ENCODE results near the gene C4orf17. TPM values are rescaled to one million over a fixed set of nuclear protein-coding genes. Genes with fewer than 3 reads are reported as not detected.

C4orf17 gene
- total RNA-seq, 1 donor from 2014 or later = not detected

GRCh38 chr4:99507762-99508161 is 3.1 kb upstream of the C4orf17 start:
- Histone ChIP-seq H3K4me1 (no peaks in the 10 kb centered on the region), H3K79me2 (ENCODE audit: low read depth) (no peaks in the 10 kb centered on the region), H3K27me3 (no peaks in the 10 kb centered on the region), H3K9ac (no peak overlapping the region), H2AFZ (replicated peaks) (no peak overlapping the region), H3K36me3 (no peaks in the 10 kb centered on the region), H3F3A (ENCODE audit: low read depth) (no peaks in the 10 kb centered on the region), H4K20me1 (ENCODE audit: low read depth) (no peaks in the 10 kb centered on the region), H3K9me3 (ENCODE audit: low read depth) (no peaks in the 10 kb centered on the region), H3K4me3 (no peak overlapping the region), H3K27ac (no peak overlapping the region), H3K4me2 (no peak overlapping the region)
- no peaks in the 10 kb centered on the region for H3K36me3 Mint-ChIP-seq
- H3K4me1 Mint-ChIP-seq = no peaks in the 10 kb centered on the region
- H3K27ac Mint-ChIP-seq = no peak overlapping the region
- H3K4me3 Mint-ChIP-seq = no peak overlapping the region
- peaks cover 2% of the 10 kb centered on the region for H3K9me3 Mint-ChIP-seq
- no peaks in the 10 kb centered on the region for H3K27me3 Mint-ChIP-seq (ENCODE audit: insufficient read depth, low read depth)
- TF ChIP-seq CTCF (IDR thresholded peaks at IDR 0.05) (no peak), EZH2phosphoT487 (IDR thresholded peaks at IDR 0.05) (no peak), EZH2 (IDR thresholded peaks at IDR 0.05) (no peak)
- no peak for DNase-seq (ENCODE audit: low spot score)

GRCh38 chr4:99518601-99519295 is 7.9 kb downstream of the C4orf17 start:
- Mint-ChIP-seq H3K4me1 (no peaks in the 10 kb centered on the region), H3K27me3 (ENCODE audit: insufficient read depth, low read depth) (peaks cover 3% of the 10 kb centered on the region), H3K4me3 (no peak overlapping the region), H3K36me3 (no peaks in the 10 kb centered on the region), H3K9me3 (no peaks in the 10 kb centered on the region), H3K27ac (no peak overlapping the region)
- H3K4me2 ChIP-seq = no peak overlapping the region
- no peaks in the 10 kb centered on the region for H4K20me1 ChIP-seq (ENCODE audit: low read depth)
- H2AFZ ChIP-seq (replicated peaks) = no peak overlapping the region
- no peaks in the 10 kb centered on the region for H3K4me1 ChIP-seq
- no peak for TF ChIP-seq EZH2phosphoT487 (IDR thresholded peaks at IDR 0.05)
- no peak for TF ChIP-seq CTCF (IDR thresholded peaks at IDR 0.05)
- no peak for TF ChIP-seq EZH2 (IDR thresholded peaks at IDR 0.05)
- no peaks in the 10 kb centered on the region for H3K36me3 ChIP-seq
- H3K27me3 ChIP-seq = no peaks in the 10 kb centered on the region
- no peak overlapping the region for H3K4me3 ChIP-seq
- H3K9ac ChIP-seq = no peak overlapping the region
- no peaks in the 10 kb centered on the region for H3K79me2 ChIP-seq (ENCODE audit: low read depth)
- no peaks in the 10 kb centered on the region for H3F3A ChIP-seq (ENCODE audit: low read depth)
- H3K27ac ChIP-seq = no peak overlapping the region
- DNase-seq (ENCODE audit: low spot score) = no peak
- no peaks in the 10 kb centered on the region for H3K9me3 ChIP-seq (ENCODE audit: low read depth)

DNA sequence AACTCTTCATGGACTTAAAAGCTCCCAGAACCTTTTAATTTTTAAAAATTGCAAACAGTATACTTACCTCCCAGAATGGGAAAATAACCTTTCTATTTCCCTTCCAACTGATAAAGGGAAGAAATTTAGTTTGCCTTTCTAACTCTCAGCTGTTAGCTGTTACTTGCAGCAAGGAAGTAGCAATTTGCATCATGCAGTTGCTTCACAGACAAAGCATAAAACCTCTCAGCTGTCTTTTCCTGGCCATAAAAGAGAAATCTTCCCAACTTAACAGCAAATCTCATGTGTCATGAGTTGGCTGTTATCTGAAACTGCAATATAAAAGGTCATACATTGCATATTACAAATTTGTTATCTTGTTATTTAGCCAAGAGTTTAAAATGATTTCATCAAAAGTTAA is 18.4 kb downstream of the C4orf17 start:
- H3K36me3 Mint-ChIP-seq = no peaks in the 10 kb centered on the region
- Histone ChIP-seq H3K4me3 (no peak overlapping the region), H3K4me1 (no peaks in the 10 kb centered on the region), H3K79me2 (ENCODE audit: low read depth) (no peaks in the 10 kb centered on the region), H3K36me3 (no peaks in the 10 kb centered on the region), H3F3A (ENCODE audit: low read depth) (no peaks in the 10 kb centered on the region), H3K27ac (no peak overlapping the region), H3K27me3 (no peaks in the 10 kb centered on the region), H3K4me2 (no peak overlapping the region), H4K20me1 (ENCODE audit: low read depth) (no peaks in the 10 kb centered on the region), H2AFZ (replicated peaks) (no peak overlapping the region), H3K9ac (no peak overlapping the region), H3K9me3 (ENCODE audit: low read depth) (no peaks in the 10 kb centered on the region)
- no peaks in the 10 kb centered on the region for H3K4me1 Mint-ChIP-seq
- H3K27me3 Mint-ChIP-seq (ENCODE audit: insufficient read depth, low read depth) = peaks cover 4% of the 10 kb centered on the region
- H3K9me3 Mint-ChIP-seq = no peaks in the 10 kb centered on the region
- no peak overlapping the region for H3K27ac Mint-ChIP-seq
- TF ChIP-seq EZH2 (IDR thresholded peaks at IDR 0.05) (no peak), CTCF (IDR thresholded peaks at IDR 0.05) (no peak), EZH2phosphoT487 (IDR thresholded peaks at IDR 0.05) (no peak)
- no peak overlapping the region for H3K4me3 Mint-ChIP-seq
- no peak for DNase-seq (ENCODE audit: low spot score)

Data from neural progenitor cell (in vitro differentiated cells).